Neural progenitor cell (in vitro differentiated cells): ENCODE measurements around the gene SET.

Experiments used
- EZH2 ChIP-seq: fragments of 200-600 bp; sonication (generic); IDR thresholded peaks from 2 replicates; pipeline ENCODE4 v1.6.1; 2017; ENCODE audit warnings: antibody characterized with exemption, mild to moderate bottlenecking, moderate library complexity
- EZH2phosphoT487 ChIP-seq: fragments of 200-600 bp; sonication (generic); IDR thresholded peaks from 2 replicates; pipeline ENCODE4 v1.6.1; 2017; ENCODE audit warnings: antibody characterized with exemption
- TF ChIP-seq, protein P1 (sequence below): fragments of 200-600 bp; sonication (generic); IDR thresholded peaks from 2 replicates; pipeline ENCODE4 v1.5.1; 2017; ENCODE audit warnings: antibody characterized with exemption, mild to moderate bottlenecking

DNA sequence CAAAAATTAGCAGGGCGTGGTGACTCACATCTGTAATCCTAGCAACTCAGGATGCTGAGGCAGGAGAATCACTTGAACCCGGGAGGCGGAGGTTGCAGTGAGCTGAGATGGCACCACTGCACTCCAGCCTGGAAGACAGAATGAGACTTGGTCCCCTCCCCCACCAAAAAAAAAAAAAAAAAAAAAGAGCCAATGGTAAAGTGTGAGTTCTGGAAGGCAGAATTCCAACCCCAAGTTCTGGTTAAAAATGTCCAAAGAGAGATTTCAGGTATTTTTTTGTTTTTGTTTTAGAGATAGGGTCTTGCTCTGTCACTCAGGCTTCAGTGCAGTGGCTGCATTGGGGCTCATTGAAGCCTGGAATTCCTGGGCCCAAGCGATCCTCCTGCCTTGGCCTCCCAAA lies 1.6 kb upstream of the SET start:
- TF ChIP-seq, protein P1, sequence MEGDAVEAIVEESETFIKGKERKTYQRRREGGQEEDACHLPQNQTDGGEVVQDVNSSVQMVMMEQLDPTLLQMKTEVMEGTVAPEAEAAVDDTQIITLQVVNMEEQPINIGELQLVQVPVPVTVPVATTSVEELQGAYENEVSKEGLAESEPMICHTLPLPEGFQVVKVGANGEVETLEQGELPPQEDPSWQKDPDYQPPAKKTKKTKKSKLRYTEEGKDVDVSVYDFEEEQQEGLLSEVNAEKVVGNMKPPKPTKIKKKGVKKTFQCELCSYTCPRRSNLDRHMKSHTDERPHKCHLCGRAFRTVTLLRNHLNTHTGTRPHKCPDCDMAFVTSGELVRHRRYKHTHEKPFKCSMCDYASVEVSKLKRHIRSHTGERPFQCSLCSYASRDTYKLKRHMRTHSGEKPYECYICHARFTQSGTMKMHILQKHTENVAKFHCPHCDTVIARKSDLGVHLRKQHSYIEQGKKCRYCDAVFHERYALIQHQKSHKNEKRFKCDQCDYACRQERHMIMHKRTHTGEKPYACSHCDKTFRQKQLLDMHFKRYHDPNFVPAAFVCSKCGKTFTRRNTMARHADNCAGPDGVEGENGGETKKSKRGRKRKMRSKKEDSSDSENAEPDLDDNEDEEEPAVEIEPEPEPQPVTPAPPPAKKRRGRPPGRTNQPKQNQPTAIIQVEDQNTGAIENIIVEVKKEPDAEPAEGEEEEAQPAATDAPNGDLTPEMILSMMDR, result no peak
- TF ChIP-seq EZH2phosphoT487 (no peak), EZH2 (no peak)
